NOMO-1 treated with DMSO at 0.1 percent for 48 hours (cell line): Measurements from ENCODE around the gene HSD17B7.

Experiments used
- DNase-seq: peaks from one replicate; lab custom pipeline; 2025; ENCODE audit not compliant: unreplicated experiment; lab: John Stamatoyannopoulos, UW

The HSD17B7 gene

DNA sequence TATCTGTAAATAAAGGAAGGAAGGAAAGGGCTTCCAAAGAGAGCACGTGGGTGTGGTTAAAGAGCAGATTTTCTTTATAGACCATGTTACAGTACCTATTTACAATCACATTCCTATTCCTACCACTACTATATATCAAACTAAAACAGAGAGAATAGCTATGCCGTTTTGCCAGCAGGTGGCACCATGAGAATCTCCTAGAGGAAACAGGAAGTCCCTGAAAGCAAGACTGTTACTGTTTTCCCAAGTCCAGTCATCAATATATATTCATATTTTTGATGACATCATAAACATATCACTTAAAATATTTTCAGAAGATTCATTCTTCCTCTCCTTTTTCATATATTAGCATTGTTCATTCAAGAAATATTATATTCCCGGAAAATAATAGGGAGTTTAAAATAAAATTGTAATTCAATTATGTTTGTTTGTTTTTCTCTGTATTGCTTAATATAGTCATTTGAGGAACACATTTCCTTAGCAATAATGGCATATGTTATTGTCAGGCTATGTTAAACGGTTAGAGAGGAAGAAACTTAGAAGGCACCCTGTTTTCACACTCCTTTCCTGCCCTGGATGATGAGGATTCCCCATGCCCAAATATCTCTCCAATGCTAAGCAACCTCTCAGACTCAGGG lies 63.9 kb downstream of the HSD17B7 start:
- peak; percentile 57 for DNase-seq

DNA sequence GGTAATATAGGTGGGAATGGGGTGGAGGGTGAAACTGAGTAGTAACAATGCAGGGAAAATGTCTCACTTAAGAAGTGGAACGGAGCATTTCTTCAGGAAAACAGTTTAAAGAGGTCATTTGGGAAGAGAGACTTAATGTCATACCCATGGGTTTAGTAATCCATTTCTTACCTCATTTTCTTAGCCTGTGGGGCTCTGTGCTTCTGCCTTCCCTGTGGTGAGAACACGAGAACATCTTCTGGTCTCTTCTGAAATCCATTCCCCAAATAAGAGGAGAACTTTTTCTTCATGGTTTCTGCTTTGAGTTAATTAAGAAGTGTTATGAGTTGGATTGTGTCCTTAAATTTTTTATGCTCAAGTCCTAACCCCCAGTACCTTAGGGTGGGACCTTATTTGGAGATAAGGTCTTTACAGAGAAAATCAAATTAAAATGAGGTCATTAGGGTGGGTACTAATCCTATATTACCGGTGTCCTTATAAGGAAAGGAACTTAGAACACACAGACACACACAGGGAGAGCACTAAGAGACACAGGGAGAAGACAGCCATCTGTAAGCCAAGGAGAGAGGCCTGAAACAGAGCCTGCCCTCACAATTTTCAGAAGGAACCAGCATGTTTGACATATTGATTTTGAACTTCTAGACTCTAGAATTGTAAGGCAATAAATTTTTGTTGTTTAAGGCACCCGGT lies 65.1 kb downstream of the HSD17B7 start:
- DNase-seq: no peak

DNA sequence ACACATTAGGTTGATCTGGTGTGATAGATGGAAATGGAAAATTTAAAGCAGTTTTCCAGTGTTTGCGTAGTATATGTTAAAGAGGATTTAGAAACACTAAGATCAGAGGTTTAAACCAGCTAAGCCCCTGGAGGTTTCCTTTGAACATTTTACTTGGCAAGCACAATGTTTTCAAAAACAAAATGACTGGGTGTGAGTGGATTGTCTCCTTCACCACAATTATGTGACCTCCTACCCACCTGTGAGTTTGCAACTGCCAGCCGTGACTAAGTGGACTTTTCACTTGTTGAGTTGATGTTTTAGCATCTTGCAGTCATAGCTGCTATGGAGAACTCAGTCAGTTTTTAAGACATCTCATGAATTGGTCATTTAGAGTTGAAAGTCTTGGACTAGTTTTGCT lies 65.8 kb downstream of the HSD17B7 start:
- DNase-seq: no peak

GRCh38 chr1:162857850-162858249 lies 67.3 kb downstream of the HSD17B7 start:
- no peak for DNase-seq

DNA sequence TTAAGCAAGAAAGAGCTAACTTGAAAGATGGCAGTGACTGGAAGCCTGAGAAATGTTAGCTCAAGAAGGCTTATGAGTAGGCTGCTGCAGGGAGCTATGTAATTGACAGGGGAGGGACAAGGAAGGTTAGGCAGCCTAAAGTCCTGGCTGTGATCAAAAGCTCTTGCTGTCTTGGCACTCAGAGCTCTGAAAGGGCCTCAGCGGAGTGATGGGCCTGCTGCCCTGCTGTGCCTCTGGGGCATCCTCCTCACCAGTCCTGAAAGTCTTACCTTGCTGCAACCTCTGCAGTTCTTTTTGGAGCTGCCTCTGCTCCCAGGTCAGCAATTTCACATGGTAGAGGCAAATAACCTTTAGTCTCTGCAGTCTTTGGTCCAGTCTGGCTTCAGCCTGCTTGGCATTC lies 68.7 kb downstream of the HSD17B7 start:
- DNase-seq: no peak

- no peak for DNase-seq
These were observed 70.6 kb downstream of the HSD17B7 start, which contains the start of gene CCDC190 for GRCh38 chr1:162861101-162861500. Gene CCDC190, minus strand, starts transcription at chr1:162861175. Its CDS starts 1,529 bp downstream, at chr1:162859646.

GRCh38 chr1:162861625-162862024 lies 71.1 kb downstream of the HSD17B7 start:
- DNase-seq: no peak
